WERI-Rb-1 (cell line): ENCODE results near the gene XPNPEP2.

Experiments used
- DNase-seq: peaks from one replicate; pipeline ENCODE4 v3.0.0-alpha.2; 2020
- H3K27ac ChIP-seq: fragments of 250-450 bp; sonication (Bioruptor Pico); 2 replicates; pipeline ENCODE4 v1.5.1; 2020; ENCODE audit warnings: mild to moderate bottlenecking, moderate library complexity
- H3K27me3 ChIP-seq: fragments of 250-450 bp; sonication (Bioruptor Pico); 2 replicates; pipeline ENCODE4 v1.5.1; 2021; ENCODE audit warnings: mild to moderate bottlenecking, low read depth, moderate library complexity; ENCODE audit not compliant: insufficient read depth, severe bottlenecking
- H3K36me3 ChIP-seq: fragments of 250-450 bp; sonication (Bioruptor Pico); 2 replicates; pipeline ENCODE4 v1.5.1; 2020; ENCODE audit warnings: mild to moderate bottlenecking, moderate library complexity
- H3K4me3 ChIP-seq: 2 replicates; pipeline ENCODE4 v1.5.1; 2011; ENCODE audit warnings: low read depth, mild to moderate bottlenecking, control low read depth, low read length
- H3K9me3 ChIP-seq: fragments of 250-450 bp; sonication (Bioruptor Pico); 2 replicates; pipeline ENCODE4 v1.5.1; 2021; ENCODE audit warnings: mild to moderate bottlenecking, moderate library complexity; ENCODE audit not compliant: severe bottlenecking
- CTCF ChIP-seq: IDR thresholded peaks from 2 replicates; pipeline ENCODE4 v1.5.1; 2011; ENCODE audit warnings: low read depth, mild to moderate bottlenecking, control low read depth, inconsistent platforms, low read length

XPNPEP2 gene

GRCh38 chrX:129773649-129774458 lies 35.1 kb downstream of the XPNPEP2 start:
- no peak for TF ChIP-seq CTCF
- Histone ChIP-seq H3K27me3 (no peaks in the 10 kb centered on the region), H3K4me3 (no peak overlapping the region), H3K36me3 (no peaks in the 10 kb centered on the region), H3K27ac (no peak overlapping the region), H3K9me3 (no peaks in the 10 kb centered on the region)
- DNase-seq: no peak

GRCh38 chrX:129777218-129778030 lies 38.6 kb downstream of the XPNPEP2 start:
- Histone ChIP-seq H3K9me3 (no peaks in the 10 kb centered on the region), H3K36me3 (no peaks in the 10 kb centered on the region), H3K27ac (no peak overlapping the region), H3K4me3 (no peak overlapping the region), H3K27me3 (peaks cover 5% of the 10 kb centered on the region)
- TF ChIP-seq CTCF: no peak
- DNase-seq: no peak

- DNase-seq: no peak
- Histone ChIP-seq H3K4me3 (no peak overlapping the region), H3K27me3 (peaks cover 5% of the 10 kb centered on the region), H3K27ac (no peak overlapping the region), H3K9me3 (no peaks in the 10 kb centered on the region), H3K36me3 (no peaks in the 10 kb centered on the region)
- TF ChIP-seq CTCF: no peak
Observed at GRCh38 chrX:129779086-129779672, 40.4 kb downstream of the XPNPEP2 start.

- Histone ChIP-seq H3K27me3 (peaks cover 5% of the 10 kb centered on the region), H3K4me3 (no peak within 1 kb of the TSS), H3K27ac (no peak within 1 kb of the TSS), H3K9me3 (no peaks in the 10 kb centered on the region), H3K36me3 (no peaks in the 10 kb centered on the region)
- DNase-seq: no peak
- TF ChIP-seq CTCF: no peak
Observed at GRCh38 chrX:129779747-129780146, 41.0 kb downstream of the XPNPEP2 start, which contains the start of gene SASH3. SASH3 (plus strand) TSS chrX:129779949; CDS start chrX:129780098, 149 bp downstream.

- Histone ChIP-seq H3K27me3 (peaks cover 5% of the 10 kb centered on the region), H3K36me3 (no peaks in the 10 kb centered on the region), H3K4me3 (no peak overlapping the region), H3K9me3 (no peaks in the 10 kb centered on the region), H3K27ac (no peak overlapping the region)
- no peak for TF ChIP-seq CTCF
- no peak for DNase-seq
Observed at GRCh38 chrX:129780441-129781105, 41.8 kb downstream of the XPNPEP2 start.
